ENCODE results near the gene PDE4D.

Gene PDE4D

DNA sequence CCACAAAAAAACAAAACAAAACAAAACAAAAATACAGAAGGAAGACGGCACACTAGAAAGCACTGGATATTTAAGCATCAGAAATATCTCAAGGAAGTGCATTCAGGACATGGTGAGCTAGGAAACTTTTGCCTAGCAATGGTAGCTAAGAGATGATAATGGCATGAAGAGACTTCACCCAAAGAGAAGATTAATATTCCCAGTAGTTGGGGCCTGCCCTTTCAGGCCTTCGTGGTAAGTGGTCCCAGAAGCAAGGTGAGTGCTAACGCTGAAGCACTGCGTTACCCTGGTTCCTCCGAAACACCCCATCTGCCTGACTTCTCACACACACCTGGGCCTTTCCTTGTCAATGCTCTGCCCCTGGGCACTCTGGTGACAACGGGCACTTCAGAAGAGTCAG lies 725.5 kb downstream of the PDE4D start:
- H3K27ac ChIP-seq (replicated peaks), result no peak overlapping the region
- no peak overlapping the region for H3K4me3 ChIP-seq (replicated peaks; ENCODE audit: insufficient read depth, low read length)

DNA sequence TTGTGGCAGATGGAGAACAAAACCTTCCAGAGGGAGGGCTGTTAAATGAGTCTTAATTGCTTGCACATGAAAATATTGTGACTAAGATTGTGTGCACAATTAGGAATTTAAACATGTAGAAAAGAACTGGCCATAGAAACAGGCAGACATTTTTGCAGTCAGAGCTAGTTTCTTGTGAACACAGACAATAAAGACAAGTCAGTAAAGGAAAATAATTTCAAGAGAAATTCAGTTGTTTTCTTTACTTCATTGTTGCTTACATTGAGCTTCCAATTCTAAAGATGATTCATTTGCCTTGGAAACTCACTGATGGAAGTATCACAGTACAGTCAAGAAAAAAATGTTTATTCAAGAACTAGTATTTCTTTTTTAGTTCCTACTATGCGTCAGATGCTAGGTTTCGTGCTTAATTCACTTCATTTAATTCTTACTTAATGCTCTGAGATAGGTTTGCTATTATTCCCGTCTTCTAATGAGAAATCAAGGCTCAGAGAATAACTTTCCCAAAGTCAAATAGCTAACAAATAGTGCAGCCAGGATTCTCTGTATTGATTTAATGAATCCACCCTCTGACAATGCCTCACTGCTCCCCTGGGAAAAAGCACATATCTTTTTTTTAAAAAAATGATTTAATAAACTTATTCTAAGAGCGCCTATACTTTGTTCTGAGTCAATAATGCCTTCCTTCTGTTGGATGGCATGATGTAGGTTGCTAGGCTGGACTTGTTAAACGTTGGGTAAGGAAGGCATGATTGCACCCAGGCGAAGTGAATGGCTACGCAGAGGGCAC lies 729.3 kb downstream of the PDE4D start:
- no peak overlapping the region for H3K27ac ChIP-seq (replicated peaks)

More for the DNA sequence above, 725.5 kb downstream of the PDE4D start:
- no peak for DNase-seq (ENCODE audit: low read depth in 1 of 2, low spot score in 1 of 2)
- H3K27me3 ChIP-seq (ENCODE audit: insufficient read depth, poor library complexity, severe bottlenecking), result no peaks in the 10 kb centered on the region
- TF ChIP-seq POLR2AphosphoS5 (IDR thresholded peaks at IDR 0.05; ENCODE audit: low read depth), result no peak
- TF ChIP-seq, protein P1, sequence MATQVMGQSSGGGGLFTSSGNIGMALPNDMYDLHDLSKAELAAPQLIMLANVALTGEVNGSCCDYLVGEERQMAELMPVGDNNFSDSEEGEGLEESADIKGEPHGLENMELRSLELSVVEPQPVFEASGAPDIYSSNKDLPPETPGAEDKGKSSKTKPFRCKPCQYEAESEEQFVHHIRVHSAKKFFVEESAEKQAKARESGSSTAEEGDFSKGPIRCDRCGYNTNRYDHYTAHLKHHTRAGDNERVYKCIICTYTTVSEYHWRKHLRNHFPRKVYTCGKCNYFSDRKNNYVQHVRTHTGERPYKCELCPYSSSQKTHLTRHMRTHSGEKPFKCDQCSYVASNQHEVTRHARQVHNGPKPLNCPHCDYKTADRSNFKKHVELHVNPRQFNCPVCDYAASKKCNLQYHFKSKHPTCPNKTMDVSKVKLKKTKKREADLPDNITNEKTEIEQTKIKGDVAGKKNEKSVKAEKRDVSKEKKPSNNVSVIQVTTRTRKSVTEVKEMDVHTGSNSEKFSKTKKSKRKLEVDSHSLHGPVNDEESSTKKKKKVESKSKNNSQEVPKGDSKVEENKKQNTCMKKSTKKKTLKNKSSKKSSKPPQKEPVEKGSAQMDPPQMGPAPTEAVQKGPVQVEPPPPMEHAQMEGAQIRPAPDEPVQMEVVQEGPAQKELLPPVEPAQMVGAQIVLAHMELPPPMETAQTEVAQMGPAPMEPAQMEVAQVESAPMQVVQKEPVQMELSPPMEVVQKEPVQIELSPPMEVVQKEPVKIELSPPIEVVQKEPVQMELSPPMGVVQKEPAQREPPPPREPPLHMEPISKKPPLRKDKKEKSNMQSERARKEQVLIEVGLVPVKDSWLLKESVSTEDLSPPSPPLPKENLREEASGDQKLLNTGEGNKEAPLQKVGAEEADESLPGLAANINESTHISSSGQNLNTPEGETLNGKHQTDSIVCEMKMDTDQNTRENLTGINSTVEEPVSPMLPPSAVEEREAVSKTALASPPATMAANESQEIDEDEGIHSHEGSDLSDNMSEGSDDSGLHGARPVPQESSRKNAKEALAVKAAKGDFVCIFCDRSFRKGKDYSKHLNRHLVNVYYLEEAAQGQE (IDR thresholded peaks at IDR 0.05; ENCODE audit: insufficient replicate concordance, low read depth), result no peak
- TF ChIP-seq SPI1 (IDR thresholded peaks at IDR 0.05; ENCODE audit: borderline replicate concordance, low read depth), result no peak
- TF ChIP-seq, protein P2, sequence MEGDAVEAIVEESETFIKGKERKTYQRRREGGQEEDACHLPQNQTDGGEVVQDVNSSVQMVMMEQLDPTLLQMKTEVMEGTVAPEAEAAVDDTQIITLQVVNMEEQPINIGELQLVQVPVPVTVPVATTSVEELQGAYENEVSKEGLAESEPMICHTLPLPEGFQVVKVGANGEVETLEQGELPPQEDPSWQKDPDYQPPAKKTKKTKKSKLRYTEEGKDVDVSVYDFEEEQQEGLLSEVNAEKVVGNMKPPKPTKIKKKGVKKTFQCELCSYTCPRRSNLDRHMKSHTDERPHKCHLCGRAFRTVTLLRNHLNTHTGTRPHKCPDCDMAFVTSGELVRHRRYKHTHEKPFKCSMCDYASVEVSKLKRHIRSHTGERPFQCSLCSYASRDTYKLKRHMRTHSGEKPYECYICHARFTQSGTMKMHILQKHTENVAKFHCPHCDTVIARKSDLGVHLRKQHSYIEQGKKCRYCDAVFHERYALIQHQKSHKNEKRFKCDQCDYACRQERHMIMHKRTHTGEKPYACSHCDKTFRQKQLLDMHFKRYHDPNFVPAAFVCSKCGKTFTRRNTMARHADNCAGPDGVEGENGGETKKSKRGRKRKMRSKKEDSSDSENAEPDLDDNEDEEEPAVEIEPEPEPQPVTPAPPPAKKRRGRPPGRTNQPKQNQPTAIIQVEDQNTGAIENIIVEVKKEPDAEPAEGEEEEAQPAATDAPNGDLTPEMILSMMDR (IDR thresholded peaks at IDR 0.05; ENCODE audit: insufficient read depth, low read length), result no peak
- TF ChIP-seq GABPA (IDR thresholded peaks at IDR 0.05; ENCODE audit: low read depth), result no peak

GRCh38 chr5:59161221-59162105 lies 732.1 kb downstream of the PDE4D start:
- no peak overlapping the region for H3K27ac ChIP-seq (replicated peaks)
- no peak overlapping the region for H3K4me3 ChIP-seq (replicated peaks; ENCODE audit: insufficient read depth, low read length)
- no peak for DNase-seq (ENCODE audit: low read depth in 1 of 2, low spot score in 1 of 2)
- H3K27me3 ChIP-seq (ENCODE audit: insufficient read depth, poor library complexity, severe bottlenecking), result no peaks in the 10 kb centered on the region
- TF ChIP-seq POLR2AphosphoS5 (IDR thresholded peaks at IDR 0.05; ENCODE audit: low read depth) (no peak), GABPA (IDR thresholded peaks at IDR 0.05; ENCODE audit: low read depth) (no peak), SPI1 (IDR thresholded peaks at IDR 0.05; ENCODE audit: borderline replicate concordance, low read depth) (no peak)
- TF ChIP-seq, protein P2 (IDR thresholded peaks at IDR 0.05; ENCODE audit: insufficient read depth, low read length), result no peak
- TF ChIP-seq, protein P1 (IDR thresholded peaks at IDR 0.05; ENCODE audit: insufficient replicate concordance, low read depth), result no peak

More for the DNA sequence above, 729.3 kb downstream of the PDE4D start:
- TF ChIP-seq POLR2AphosphoS5 (IDR thresholded peaks at IDR 0.05; ENCODE audit: low read depth), result no peak
- TF ChIP-seq, protein P2 (IDR thresholded peaks at IDR 0.05; ENCODE audit: insufficient read depth, low read length), result no peak
- TF ChIP-seq SPI1 (IDR thresholded peaks at IDR 0.05; ENCODE audit: borderline replicate concordance, low read depth), result no peak
- no peak for TF ChIP-seq GABPA (IDR thresholded peaks at IDR 0.05; ENCODE audit: low read depth)
- TF ChIP-seq, protein P1 (IDR thresholded peaks at IDR 0.05; ENCODE audit: insufficient replicate concordance, low read depth), result no peak
- Histone ChIP-seq H3K4me3 (replicated peaks; ENCODE audit: insufficient read depth, low read length) (no peak overlapping the region), H3K27me3 (ENCODE audit: insufficient read depth, poor library complexity, severe bottlenecking) (no peaks in the 10 kb centered on the region)
- DNase-seq (ENCODE audit: low read depth in 1 of 2, low spot score in 1 of 2), result no peak
